Measurements from ENCODE around the gene SIAH1.
"Not testable (repeated sequence)": the region's sequence is repeated elsewhere in the genome, so short reads cannot be mapped to it uniquely, and the experiment has no call there.

Gene SIAH1

DNA sequence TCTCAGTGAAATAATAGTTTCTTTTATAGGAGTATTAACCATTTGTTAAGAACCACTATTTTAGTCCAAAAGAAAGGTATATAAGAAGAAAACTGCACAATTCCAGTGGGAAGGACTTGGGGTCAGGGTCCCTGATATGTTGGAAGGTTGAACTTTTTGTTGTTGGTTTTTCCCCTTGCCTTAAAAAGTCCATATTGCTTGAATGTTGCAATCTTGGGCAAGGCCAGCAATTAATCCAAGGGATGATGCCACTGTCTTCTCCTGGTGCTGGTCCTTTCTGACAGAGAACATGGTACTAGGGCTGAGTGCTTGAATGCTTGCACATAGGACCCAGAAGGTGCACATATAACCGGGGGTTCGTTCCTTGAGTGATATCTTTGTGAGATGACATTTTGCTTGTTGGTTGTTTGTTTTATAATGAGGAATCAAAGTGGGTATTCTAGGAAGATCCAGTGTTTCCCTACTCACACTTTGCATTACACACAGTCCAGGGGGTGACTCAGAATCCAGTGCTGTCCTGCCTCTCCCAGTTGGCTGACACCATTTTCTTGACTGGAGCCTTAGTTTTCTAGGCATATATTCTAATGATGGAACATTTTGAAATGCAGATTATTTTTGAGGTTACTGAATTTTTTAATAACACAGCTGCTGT lies 54.9 kb downstream of the SIAH1 start:
- DNase-seq, result no peak

DNA sequence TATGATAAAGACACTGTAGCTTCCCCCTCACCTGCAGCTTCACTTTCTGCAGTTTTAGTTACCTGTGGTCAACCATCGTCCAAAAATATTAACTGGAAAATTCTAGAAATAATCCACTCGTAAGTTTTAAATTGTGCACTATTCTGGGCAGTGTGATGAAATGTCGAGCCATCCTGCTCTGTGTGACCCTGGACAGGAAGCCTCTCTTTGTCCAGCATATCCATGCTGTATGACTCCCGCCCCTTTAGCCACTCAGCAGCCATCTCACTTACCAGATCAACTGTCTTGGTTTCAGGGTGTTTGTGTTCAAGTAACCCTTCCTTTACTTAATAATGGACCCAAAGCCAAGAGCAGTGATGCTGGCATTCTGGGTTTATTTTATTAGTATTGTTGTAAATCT lies 56.1 kb downstream of the SIAH1 start:
- no peak for DNase-seq

DNA sequence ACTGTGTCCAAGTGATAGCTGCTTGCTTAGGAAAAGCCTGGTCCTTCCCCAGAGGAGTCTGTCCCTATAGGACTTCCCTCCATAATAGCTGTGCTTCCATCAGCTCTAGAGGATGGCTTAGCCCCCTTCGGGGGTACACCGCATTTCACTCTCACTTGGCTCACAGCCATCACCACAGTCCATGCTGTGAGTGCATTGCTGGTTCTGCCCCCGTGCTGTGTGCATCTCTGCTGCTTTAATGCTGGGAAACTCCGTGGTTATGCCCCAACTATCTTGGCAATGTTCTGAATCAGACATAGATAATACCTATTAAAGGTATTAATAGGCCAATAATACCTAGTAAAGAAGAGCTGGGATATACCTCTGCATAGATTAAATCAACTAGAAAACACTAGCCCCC lies 58.3 kb downstream of the SIAH1 start:
- no peak for DNase-seq

DNA sequence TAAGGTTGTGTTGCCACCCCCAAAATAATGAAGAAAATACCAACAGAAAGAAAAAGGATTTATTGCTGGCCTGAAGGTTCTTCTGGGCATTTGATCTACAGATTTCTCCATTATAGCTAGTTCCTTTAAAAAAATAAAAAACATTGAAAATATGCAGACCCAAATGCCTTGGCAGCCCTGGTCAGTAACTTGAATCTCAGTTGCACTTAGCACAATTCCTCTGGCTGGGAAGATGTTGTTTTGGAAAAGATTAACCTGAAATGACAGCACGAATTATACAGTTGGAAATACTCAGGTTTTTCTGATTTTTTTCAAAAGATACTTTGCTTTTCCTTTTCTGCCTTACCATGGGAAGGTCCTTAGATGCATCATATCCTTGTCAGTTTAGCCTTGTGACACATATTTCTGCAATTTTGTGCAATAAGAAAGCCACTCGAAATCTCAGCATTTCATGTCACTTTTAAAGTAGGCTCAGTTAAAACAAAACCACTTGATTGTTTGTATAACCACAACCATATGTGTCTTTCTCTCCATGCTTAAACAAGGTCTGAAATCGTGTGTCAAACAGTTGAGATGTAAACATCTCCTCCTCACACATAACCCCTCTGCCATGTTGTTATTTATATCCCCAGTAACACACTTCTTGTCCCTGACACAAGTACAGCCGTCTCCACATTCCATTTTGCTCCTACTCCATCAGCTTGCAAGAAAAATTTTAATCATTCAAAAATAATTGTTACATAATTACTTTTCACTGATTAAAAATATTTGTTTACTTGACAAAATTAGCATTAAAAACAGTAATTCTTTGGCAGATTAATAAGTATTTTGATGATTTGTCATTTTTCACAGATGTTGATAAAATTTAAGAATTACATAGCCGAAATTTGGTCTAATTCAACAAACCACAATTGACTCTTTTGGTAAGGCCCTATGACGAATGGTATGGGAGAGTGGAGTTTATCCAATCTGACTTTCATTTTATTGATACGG lies 61.1 kb downstream of the SIAH1 start:
- no peak for DNase-seq

DNA sequence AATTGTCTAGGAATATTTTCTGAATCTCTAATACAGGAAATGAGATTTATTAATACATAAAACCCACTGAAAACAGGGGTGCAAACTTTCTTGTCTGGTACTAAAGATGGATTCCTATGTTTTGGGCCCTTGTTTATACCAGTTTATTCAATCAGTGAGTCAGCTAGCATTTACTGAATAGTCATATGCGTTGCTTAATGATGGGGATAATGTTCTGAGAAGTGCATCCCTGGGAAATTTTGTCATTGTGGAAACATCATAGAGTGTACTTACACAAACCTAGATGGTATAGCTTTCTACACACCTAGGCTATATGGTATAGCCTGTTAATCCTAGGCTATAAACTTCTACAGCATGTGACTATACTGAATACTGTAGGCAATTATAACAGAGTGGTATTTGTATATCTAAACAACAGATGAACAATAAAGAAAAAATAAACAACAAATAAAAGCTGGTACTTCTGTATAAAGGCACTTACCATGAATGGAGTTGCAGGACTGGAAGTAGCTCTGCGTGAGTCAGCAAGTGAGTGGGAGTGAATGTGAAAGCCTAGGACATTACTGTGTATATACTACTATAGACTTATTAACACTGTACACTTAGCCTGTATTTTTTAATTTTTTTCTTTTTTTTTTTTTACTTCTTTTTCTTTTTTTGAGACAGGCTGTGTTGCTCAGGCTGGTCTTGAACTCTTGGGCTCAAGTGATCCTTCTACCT lies 63.7 kb downstream of the SIAH1 start:
- DNase-seq, result no peak

DNA sequence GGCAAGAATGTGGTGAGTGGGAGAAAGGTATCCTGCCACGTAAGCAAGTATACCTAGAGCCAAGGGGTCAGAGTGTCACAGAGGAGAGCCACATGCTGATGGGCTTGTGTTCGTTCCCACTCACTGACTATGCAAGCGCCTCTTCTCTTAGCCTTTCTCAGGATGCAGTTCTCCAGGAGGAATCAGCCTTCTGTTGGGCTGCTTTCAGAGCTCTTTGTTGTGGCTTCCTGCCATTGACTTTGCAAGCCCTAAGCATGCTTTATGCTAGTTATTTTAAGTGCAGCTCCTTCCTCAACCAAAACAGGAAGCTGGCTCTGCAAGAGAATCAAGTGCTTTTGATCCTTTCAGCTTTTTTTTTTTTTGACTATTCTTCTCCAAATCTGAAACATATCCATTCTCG lies 66.6 kb downstream of the SIAH1 start:
- no peak for DNase-seq

DNA sequence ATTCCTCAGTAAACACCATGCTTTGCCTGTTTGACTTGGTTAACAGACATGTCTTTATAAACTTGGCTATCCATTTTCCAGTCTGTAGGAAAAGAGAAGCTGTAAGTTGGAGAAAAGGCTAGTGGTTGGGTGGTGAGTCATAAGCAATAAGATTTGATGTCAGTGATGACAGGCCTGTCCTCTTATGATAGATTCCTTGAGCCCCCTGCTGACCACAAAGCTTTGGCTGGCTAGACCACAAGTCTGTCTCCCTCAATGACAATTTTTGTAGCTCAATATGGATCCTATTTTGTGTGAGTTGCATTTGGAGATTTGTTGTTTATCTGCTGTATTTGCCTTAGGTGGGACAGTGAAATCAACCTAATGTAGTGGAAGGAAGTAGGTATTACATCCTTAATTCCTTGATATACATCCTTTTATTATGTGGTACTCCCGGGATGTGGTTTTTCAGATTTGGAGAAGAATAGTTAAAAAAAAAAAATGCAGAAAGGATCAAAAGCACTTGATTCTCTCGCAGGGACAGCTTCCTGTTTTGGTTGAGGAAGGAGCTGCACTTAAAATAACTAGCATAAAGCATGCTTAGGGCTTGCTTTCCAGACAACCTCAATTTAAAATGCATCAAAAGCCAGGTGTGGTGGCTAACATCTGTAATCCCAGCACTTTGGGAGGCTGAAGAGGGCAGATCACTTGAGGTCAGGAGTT lies 67.4 kb downstream of the SIAH1 start:
- DNase-seq, result no peak

DNA sequence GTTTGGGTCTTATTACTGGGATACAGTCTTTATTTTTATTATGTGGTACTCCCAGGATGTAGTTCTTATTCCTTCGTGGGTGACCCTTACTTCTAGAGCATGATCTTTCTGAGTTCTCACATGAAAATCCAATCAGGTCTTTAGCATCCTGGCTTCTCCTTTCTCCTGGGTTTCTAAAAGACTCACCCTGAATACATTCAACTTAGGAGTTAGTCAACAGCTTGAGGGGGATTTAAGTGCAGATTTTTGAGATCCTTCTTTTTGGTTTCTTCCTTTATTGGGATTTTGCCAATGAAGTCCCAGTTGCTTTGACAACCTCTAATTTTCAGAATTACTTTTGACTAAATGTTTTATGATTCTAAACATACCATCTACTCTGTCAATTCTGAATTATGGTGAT lies 68.2 kb downstream of the SIAH1 start:
- DNase-seq, result no peak

DNA sequence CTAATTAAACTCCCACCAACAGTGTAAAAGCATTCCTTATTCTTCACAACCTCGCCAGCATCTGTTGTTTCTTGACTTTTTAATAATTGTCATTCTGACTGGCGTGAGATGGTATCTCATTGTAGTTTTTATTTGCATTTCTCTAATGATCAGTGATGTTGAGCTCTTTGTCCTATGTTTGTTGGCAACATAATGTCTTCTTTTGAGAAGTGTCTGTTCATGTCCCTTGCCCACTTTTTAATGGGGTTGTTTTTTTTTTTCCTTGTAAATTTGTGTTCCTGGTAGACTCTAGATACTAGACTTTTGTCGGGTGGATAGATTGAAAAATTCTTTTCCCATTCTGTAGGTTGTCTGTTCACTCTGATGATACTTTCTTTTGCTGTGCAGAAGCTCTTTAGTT lies 71.3 kb downstream of the SIAH1 start:
- not testable (repeated sequence) for DNase-seq

DNA sequence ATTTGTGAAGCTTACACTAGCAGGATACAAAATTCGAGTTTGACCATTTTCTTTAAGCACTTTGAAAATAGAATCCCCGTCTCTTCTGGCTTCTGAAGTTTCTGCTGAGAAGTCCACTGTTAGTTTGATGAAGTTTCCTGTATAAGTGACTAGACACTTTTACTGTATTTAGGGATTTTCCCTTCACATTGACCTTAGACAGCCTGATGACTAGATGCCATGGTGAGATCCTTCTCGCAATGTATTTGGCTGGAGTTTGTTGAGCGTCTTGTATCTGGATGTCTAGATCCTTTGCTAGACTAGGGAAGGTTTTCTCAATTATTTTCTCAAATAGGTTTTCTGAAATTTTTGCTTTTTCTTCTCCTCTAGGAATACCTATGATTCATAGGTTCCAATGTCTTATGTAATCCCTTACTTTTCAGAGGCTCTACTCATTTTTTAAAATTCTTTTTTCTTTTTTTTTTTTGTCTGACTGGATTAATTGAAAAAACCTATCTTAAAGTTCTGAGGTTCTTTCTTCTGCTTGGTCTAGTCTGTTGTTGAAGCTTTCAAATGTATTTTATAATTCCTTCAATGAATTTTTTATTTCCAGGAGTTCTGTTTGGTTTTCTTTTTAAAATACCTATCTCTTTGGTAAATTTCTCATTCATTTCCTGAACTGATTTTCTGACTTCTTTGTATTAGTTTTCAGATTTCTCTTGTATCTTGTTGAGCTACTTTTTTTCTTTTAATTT lies 74.1 kb downstream of the SIAH1 start:
- DNase-seq, result no peak

All from activated CD4-positive, CD25-positive, alpha-beta regulatory T cell treated with anti-CD3 and anti-CD28 coated beads, Interleukin-2, amount 50 U/mL, for 72 hours (primary cell).